GM12878 (cell line): ENCODE results near the gene OTOR. TPM values are rescaled to one million over a fixed set of nuclear protein-coding genes. Genes with fewer than 3 reads are reported as not detected.

Source experiments
- ATAC-seq: fragments of 200-7000 bp; cut with Tn5 transposase; 3 replicates; pipeline ENCODE4 v1.9.1; 2020; ENCODE audit warnings: mild to moderate bottlenecking, moderate library complexity
- BruUV-seq: library from RNA; stranded (reverse); fragments of 400-500 nt; replicated peaks from 2 replicates; lab custom pipeline; 2021; lab: Mats Ljungman, UMichigan
- CTCF ChIA-PET: fragments of 300-600 bp; sonication (Branson Sonifier 250); formaldehyde crosslinking; extraction: SDS; loops from one replicate; lab custom pipeline; 2021; ENCODE audit warnings: inconsistent platforms; lab: Yijun Ruan, JAX
- POLR2A ChIA-PET: fragments of 350-600 bp; formaldehyde crosslinking; extraction: SDS; loops from one replicate; lab custom pipeline; 2021; ENCODE audit warnings: inconsistent platforms; lab: Charles Lee
- RAD21 ChIA-PET: fragments of 300-600 bp; sonication (Branson Sonifier 250); formaldehyde crosslinking; loops from one replicate; lab custom pipeline; 2023; ENCODE audit warnings: antibody characterized with exemption; ENCODE audit not compliant: unreplicated experiment; lab: Charles Lee
- SMC1A ChIA-PET: fragments of 300-600 bp; sonication (Branson Sonifier 250); formaldehyde crosslinking; loops from one replicate; lab custom pipeline; 2023; ENCODE audit not compliant: unreplicated experiment, uncharacterized antibody; lab: Charles Lee
- DNase-seq: peaks from one replicate; pipeline ENCODE4 v3.0.0-alpha.2; 2011; ENCODE audit warnings: low read depth, low spot score
- FAIRE-seq: peaks from 3 replicates; lab custom pipeline; 2011; peaks lifted over from hg19 to GRCh38; lab: Jason Lieb, UNC
- H2AFZ ChIP-seq: 2 replicates; pipeline ENCODE4 v1.6.0; 2011; ENCODE audit warnings: low read depth, low read length, control low read depth; ENCODE audit not compliant: control insufficient read depth
- H3K27ac ChIP-seq: 2 replicates; pipeline ENCODE4 v1.5.1; 2011; ENCODE audit warnings: control low read depth; ENCODE audit not compliant: control insufficient read depth, insufficient read depth
- H3K27me3 ChIP-seq, 2 experiments: replicated peaks in 1 of 2; 2 replicates each; pipeline versions ENCODE4 v1.6.0 to v1.6.1; 2011; ENCODE audit warnings: low read length in 1 of 2; ENCODE audit not compliant: control insufficient read depth in 2 of 2, insufficient read depth in 2 of 2
- H3K36me3 ChIP-seq, 2 experiments: 2 replicates each; pipeline ENCODE4 v1.5.1; 2011; ENCODE audit warnings: low read length in 1 of 2; ENCODE audit not compliant: control insufficient read depth in 2 of 2, insufficient read depth in 2 of 2
- H3K4me1 ChIP-seq: 2 replicates; pipeline ENCODE4 v1.6.1; 2011; ENCODE audit warnings: mild to moderate bottlenecking, low read length, moderate library complexity, mixed read lengths; ENCODE audit not compliant: control insufficient read depth, insufficient read depth
- H3K4me2 ChIP-seq: 2 replicates; pipeline ENCODE4 v1.6.0; 2011; ENCODE audit warnings: control low read depth; ENCODE audit not compliant: control insufficient read depth, insufficient read depth
- H3K4me3 ChIP-seq: fragments of 200-600 bp; sonication (generic); 2 replicates; pipeline ENCODE4 v1.5.1; 2016
- H3K79me2 ChIP-seq: 2 replicates; pipeline ENCODE4 v1.6.0; 2011; ENCODE audit warnings: low read length; ENCODE audit not compliant: control insufficient read depth, insufficient read depth
- H3K9ac ChIP-seq: 2 replicates; pipeline ENCODE4 v1.8.0; 2011; ENCODE audit warnings: low read length, control low read depth, mixed read lengths; ENCODE audit not compliant: control insufficient read depth, insufficient read depth
- H3K9me3 ChIP-seq: replicated peaks from 3 replicates; pipeline ENCODE4 v1.5.1; 2011; ENCODE audit warnings: mild to moderate bottlenecking, low read length; ENCODE audit not compliant: control insufficient read depth, insufficient read depth
- H4K20me1 ChIP-seq: 2 replicates; pipeline ENCODE4 v1.6.0; 2011; ENCODE audit not compliant: control insufficient read depth, insufficient read depth
- BACH1 ChIP-seq: fragments of 450-650 bp; IDR thresholded peaks from 2 replicates; pipeline ENCODE4 v1.6.1; 2017; ENCODE audit warnings: mild to moderate bottlenecking, borderline replicate concordance
- BRCA1 ChIP-seq: IDR thresholded peaks from 2 replicates; pipeline ENCODE4 v1.6.1; 2011; ENCODE audit warnings: low read depth, low read length, improper control_type of control experiment
- CHD2 ChIP-seq: IDR thresholded peaks from 2 replicates; pipeline ENCODE4 v1.6.1; 2011; ENCODE audit warnings: low read depth, low read length, improper control_type of control experiment, borderline replicate concordance
- CREM ChIP-seq: IDR thresholded peaks from 2 replicates; pipeline ENCODE4 v1.6.1; 2014; ENCODE audit warnings: antibody characterized with exemption, low read depth
- DPF2 ChIP-seq: fragments of 450-650 bp; IDR thresholded peaks from 2 replicates; pipeline ENCODE4 v1.6.1; 2017; ENCODE audit warnings: mild to moderate bottlenecking
- EED ChIP-seq: sonication (generic); IDR thresholded peaks from 2 replicates; pipeline ENCODE4 v1.6.1; 2016; ENCODE audit warnings: antibody characterized with exemption, low read depth
- ETV6 ChIP-seq, 2 experiments: fragments of 450-650 bp in 1 of 2; IDR thresholded peaks in 1 of 2; conservative IDR thresholded peaks in 1 of 2; 2 replicates each; pipeline ENCODE4 v1.6.1; 2014; ENCODE audit warnings: antibody characterized with exemption in 1 of 2, borderline replicate concordance in 1 of 2, low read depth in 1 of 2, mild to moderate bottlenecking in 1 of 2, moderate library complexity in 1 of 2
- GABPA ChIP-seq: IDR thresholded peaks from 2 replicates; pipeline ENCODE4 v1.6.1; 2014; ENCODE audit warnings: antibody characterized with exemption, low read depth, mild to moderate bottlenecking, inconsistent platforms
- KAT2A ChIP-seq: conservative IDR thresholded peaks from 2 replicates; pipeline ENCODE4 v1.6.1; 2011; ENCODE audit warnings: low read depth, low read length; ENCODE audit not compliant: control insufficient read depth
- MXI1 ChIP-seq: fragments of 150-350 bp; IDR thresholded peaks from 2 replicates; pipeline ENCODE4 v1.6.1; 2011; ENCODE audit warnings: low read depth, mild to moderate bottlenecking, inconsistent platforms, low read length, improper control_type of control experiment
- RFX5 ChIP-seq: IDR thresholded peaks from 2 replicates; pipeline ENCODE4 v1.6.1; 2011; ENCODE audit warnings: low read depth, low read length, improper control_type of control experiment
- SMC3 ChIP-seq: IDR thresholded peaks from 2 replicates; pipeline ENCODE4 v1.6.1; 2011; ENCODE audit warnings: low read length, improper control_type of control experiment, borderline replicate concordance
- ZSCAN29 ChIP-seq: fragments of 450-650 bp; IDR thresholded peaks from 2 replicates; pipeline ENCODE4 v1.6.1; 2017; ENCODE audit warnings: mild to moderate bottlenecking, moderate library complexity
- in situ Hi-C: fragments of 300-500 bp; cut with MboI; formaldehyde crosslinking; loops from 9 replicates; pipeline ENCODE4 v1.14.3; 2018; ENCODE audit warnings: mixed read lengths
- intact Hi-C: fragments of 100-400 bp; cut with micrococcal nuclease; formaldehyde crosslinking; loops from one replicate; pipeline ENCODE4 v1.14.2; 2022; ENCODE audit not compliant: unreplicated experiment
- polyA plus RNA-seq, 11 experiments: library from polyadenylated mRNA; depleted of rRNA in 4 of 11; unstranded in 6 of 11; stranded (reverse) in 5 of 11; fragments of >200 nt; fragmentation: Nextera tagmentation in 4 of 11; fragmentation: Illumina TruSeq in 1 of 11; extraction: Ambion mirVana in 4 of 11; extraction: Trizol in 1 of 11; gene quantifications; 1 replicate in 1 of 11; 2 replicates in 10 of 11; pipeline versions ENCODE4 v1.2.1 to v1.2.3, GENCODE V29; 2011 to 2016; ENCODE audit warnings: inconsistent platforms in 2 of 11, missing spikeins in 2 of 11, low read depth in 1 of 11
- total RNA-seq, 4 experiments: library from RNA; depleted of rRNA in 3 of 4; stranded (reverse); fragments of >200 nt in 3 of 4; fragmentation: Illumina TruSeq in 1 of 4; extraction: Trizol in 1 of 4; gene quantifications; 2 replicates each; pipeline versions ENCODE4 v1.2.1 to v1.2.3, GENCODE V29; 2013 to 2021
- TF ChIP-seq, protein P1 (sequence below): IDR thresholded peaks from 2 replicates; pipeline ENCODE4 v1.6.1; 2011; ENCODE audit warnings: mild to moderate bottlenecking, low read depth, low read length, moderate library complexity; ENCODE audit not compliant: insufficient replicate concordance
- TF ChIP-seq, protein P2 (sequence below): IDR thresholded peaks from 2 replicates; pipeline ENCODE4 v1.6.1; 2012; ENCODE audit warnings: low read depth, low read length, improper control_type of control experiment
- TF ChIP-seq, protein P3 (sequence below): IDR thresholded peaks from 2 replicates; pipeline ENCODE4 v1.6.1; 2011; ENCODE audit warnings: low read depth, mild to moderate bottlenecking, low read length, moderate library complexity, borderline replicate concordance; ENCODE audit errors: extremely low read depth

The OTOR gene
- total and polyA plus RNA-seq, 10 of the 15 experiments (the other 5 are each of a cell fraction or from before 2014, with no cell fraction given), result not detected

DNA sequence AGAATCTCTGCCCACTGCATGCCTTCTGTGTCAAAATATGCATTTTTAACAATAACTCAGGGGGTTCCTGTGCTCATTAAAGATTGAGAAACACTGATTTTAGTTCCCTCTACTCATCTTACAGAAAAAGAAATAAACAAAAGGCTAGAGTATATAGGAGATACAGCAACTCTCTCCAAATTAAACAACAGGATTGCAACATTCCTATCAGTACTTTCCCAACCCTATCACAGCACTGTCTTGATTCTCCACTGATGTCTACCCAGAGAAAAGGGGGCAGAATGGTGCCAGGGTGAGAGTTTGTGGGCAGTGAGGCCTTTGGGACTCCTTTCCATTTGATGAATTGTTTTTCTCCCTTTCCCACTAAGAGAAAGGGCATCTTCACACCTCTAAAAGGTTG, 4.7 kb downstream of the OTOR start:
- H3K27ac ChIP-seq, result no peak overlapping the region
- H3K9me3 ChIP-seq, result no peaks in the 10 kb centered on the region; the same call in 2 of the 3 replicates
- no peak for TF ChIP-seq MXI1
- TF ChIP-seq RFX5, result no peak
- no peak for TF ChIP-seq BRCA1
- TF ChIP-seq CREM, result no peak
- TF ChIP-seq, protein P1, sequence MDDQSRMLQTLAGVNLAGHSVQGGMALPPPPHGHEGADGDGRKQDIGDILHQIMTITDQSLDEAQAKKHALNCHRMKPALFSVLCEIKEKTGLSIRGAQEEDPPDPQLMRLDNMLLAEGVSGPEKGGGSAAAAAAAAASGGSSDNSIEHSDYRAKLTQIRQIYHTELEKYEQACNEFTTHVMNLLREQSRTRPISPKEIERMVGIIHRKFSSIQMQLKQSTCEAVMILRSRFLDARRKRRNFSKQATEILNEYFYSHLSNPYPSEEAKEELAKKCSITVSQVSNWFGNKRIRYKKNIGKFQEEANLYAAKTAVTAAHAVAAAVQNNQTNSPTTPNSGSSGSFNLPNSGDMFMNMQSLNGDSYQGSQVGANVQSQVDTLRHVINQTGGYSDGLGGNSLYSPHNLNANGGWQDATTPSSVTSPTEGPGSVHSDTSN, result no peak
- no peak for TF ChIP-seq BACH1
- no peak for TF ChIP-seq DPF2
- TF ChIP-seq, protein P2, sequence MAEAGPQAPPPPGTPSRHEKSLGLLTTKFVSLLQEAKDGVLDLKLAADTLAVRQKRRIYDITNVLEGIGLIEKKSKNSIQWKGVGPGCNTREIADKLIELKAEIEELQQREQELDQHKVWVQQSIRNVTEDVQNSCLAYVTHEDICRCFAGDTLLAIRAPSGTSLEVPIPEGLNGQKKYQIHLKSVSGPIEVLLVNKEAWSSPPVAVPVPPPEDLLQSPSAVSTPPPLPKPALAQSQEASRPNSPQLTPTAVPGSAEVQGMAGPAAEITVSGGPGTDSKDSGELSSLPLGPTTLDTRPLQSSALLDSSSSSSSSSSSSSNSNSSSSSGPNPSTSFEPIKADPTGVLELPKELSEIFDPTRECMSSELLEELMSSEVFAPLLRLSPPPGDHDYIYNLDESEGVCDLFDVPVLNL, result no peak
- TF ChIP-seq, protein P3, sequence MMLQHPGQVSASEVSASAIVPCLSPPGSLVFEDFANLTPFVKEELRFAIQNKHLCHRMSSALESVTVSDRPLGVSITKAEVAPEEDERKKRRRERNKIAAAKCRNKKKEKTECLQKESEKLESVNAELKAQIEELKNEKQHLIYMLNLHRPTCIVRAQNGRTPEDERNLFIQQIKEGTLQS, result no peak
- TF ChIP-seq EED, result no peak
- no peak for TF ChIP-seq CHD2
- no peak for TF ChIP-seq KAT2A
- no peak for TF ChIP-seq SMC3
- TF ChIP-seq ETV6 (conservative IDR thresholded peaks at IDR 0.05 in 1 of 2, IDR thresholded peaks at IDR 0.05 in 1 of 2; ENCODE audit: borderline replicate concordance in 1 of 2, low read depth in 1 of 2), result no peak
- no peak for TF ChIP-seq ZSCAN29
- TF ChIP-seq GABPA, result no peak
- no peaks in the 10 kb centered on the region; the same call in 1 of the 2 replicates for H3K4me1 ChIP-seq
- no peaks in the 10 kb centered on the region for H3K79me2 ChIP-seq
- H3K27me3 ChIP-seq, result no peaks in the 10 kb centered on the region
- ChIA-PET SMC1A (no interaction called here), CTCF (interaction anchor here (1.0 to 2.4 kb wide), 2 partner anchors 8 to 49 kb away, joined by 5 to 7 read pairs; no protein-coding TSS in a partner anchor), POLR2A (no interaction called here), RAD21 (no interaction called here)
- in situ Hi-C loops (no loop called here), intact Hi-C loops (no loop called here)
- BruUV-seq, result no TSS peak
- no peak overlapping the region for H3K4me2 ChIP-seq
- ATAC-seq, result no peak
- H3K36me3 ChIP-seq, result no peaks in the 10 kb centered on the region
- DNase-seq, result no peak
- FAIRE-seq, result no peak
- no peak overlapping the region for H2AFZ ChIP-seq
- no peak overlapping the region for H3K4me3 ChIP-seq
- H4K20me1 ChIP-seq, result no peaks in the 10 kb centered on the region
- no peak overlapping the region for H3K9ac ChIP-seq
